ENCODE measurements around the gene PTK7.
"Not testable (repeated sequence)": the region's sequence is repeated elsewhere in the genome, so short reads cannot be mapped to it uniquely, and the experiment has no call there.

Gene PTK7

DNA sequence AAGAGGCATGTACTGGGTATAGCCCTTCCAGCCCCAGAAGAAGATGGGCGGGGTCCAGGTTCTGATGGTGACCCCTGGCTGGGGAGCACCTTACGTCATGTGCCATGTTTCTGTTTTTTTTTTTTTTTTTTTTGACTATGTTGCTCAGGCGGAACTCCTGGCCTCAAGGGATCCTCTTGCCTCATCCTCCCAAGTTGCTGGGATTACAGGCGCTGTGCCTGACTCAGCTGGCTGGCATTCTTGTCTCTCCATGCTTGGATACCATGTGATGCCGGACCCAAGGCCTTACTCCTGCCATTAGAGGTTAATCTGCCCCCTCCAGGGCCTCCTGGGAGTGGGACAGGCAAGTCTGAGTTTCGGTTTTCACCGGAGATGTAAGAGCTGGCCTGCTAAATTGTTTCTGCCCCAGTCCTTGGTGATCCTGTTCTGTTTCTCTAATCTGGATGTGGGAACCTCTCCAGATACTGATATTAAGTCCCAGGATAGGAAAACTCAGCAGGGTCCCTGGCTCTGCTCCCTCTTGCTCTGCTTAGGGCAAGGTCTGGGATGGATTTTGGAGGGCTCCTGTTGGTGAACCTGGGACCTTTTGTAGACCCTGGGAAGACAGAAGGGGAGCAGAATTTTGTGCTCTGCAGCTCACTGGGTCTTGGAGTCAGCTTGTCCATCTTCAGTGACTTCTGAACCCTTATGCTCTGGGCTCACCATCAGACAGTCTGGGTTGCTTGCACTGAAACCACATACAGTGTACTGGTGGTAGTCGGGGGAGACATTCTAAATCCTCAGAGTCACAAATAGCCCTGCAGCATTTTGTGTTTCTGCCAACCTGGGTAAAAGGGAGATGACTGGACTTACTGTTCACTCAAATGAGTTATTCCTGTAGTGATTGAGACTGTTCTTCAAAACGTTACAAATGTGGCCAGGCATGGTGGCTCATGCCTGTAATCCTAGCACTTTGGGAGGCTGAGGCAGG, 45.1 kb downstream of the PTK7 start:
- DNase-seq, result no peak

DNA sequence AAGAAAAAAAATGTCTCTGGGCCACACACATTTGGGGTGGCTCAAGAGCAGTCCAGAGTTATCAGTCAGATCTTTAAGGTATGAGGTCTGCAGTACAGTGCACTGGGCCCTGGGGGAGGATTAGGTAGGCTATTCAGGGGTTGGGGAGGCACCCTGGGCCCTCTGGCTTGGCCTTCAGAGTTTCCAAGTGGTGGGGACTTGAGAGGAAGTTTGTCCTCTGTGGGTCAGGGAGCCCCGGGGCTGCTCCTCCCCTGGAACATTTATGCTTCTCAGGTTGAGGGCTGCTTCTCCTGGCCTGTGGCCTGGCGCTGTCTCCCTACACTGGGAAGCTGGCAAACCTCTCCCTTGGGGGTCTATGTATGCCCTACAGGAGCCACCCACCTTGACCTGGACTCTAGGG, 46.0 kb downstream of the PTK7 start:
- DNase-seq, result no peak

DNA sequence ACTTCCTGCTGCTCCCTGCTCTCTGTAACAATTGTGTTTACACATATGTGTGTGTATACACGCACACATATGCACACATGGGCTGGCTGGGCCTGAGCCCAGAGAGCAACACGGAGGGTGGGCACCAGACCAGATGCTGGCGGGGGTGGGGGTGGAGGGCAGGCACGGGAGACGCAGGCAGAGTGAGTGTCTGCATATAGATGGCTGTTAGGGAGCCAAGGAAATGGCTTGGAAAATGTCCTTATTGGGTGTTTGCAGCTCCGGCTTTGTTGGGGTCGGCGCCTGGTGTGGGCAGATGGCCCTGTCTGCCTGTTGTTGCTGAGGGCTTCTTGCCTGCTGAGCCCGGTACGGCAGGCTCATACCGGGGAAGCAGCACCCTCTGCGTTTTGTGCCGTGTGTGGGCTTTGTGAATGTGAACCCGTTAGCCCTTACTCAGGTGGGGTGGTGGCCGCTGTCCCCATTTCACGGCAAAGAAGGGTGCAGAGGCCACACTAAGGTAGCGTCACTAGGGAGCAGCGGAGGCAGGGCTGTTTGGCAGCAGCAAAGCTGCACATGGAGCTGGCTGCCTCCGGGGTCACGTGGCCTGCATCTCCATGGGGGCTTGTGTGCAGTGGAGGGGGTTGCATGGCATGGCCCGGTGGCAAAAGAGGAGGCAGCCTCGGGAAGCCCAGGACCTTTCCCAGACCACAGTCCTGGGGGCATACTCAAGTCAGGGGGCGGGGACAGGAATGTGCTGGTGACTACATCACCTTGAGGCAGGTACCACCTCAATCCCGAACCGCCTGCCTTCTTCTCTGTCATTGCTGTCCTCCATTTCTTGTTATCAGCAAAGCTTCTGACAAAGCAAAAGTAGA, 47.6 kb downstream of the PTK7 start:
- DNase-seq, result no peak

DNA sequence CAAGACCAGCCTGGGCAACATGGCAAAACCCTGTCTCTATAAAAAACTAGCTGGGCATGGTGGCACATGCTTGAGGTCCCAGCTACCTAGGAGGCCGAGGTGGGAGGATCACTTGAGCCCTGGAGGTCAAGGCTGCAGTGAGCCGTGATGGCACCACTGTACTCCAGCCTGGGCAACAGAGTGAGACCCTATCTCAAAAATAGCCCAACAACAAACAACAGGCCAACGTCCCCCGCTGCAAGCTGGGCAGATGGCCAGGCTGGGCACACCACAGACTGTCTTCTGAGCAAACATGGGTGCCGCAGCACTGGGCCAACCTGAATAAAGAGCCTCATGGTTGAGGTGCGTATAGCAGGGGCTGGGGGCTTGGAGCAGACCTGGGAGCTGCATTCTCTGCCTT, 48.4 kb downstream of the PTK7 start:
- no peak for DNase-seq

DNA sequence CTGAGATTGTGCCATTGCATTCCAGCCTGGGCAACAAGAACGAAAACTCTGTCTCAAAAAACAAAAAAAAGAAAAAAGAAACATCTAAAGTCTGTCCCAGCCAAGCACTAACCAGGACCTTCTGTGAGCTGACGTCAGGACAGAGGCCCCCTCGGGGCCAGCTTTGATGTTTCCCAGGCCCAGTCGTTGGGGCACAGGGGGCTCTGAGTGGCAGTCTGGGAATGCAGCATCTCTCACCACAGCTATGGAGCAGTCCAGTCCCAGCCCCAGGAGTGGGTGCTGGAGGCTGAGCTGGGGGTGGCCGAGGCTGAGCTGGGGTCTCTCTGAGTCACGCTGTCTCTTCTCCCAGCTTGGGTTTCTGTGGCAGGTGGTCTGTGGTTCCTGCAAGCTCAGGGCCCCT, 49.0 kb downstream of the PTK7 start:
- DNase-seq, result no peak

DNA sequence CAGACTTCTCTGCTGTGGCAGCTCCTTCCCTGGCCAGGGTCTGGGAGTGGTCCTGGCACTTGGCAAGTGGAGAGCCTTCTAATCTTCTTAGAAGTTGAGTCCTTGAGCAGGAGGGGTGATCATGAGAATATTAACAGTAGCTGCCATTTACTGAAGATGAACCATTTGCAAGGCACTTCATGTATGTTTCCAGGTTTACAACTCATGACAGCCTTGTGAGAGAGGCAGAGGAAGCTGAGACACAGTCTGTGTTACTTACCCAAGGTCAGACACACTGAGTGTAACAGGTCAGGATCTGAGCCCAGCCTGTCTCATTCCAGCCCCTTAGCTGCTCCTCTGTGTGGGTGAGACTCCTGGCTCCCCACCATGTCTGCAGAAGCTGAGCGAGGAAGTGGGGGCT, 49.4 kb downstream of the PTK7 start:
- no peak for DNase-seq

DNA sequence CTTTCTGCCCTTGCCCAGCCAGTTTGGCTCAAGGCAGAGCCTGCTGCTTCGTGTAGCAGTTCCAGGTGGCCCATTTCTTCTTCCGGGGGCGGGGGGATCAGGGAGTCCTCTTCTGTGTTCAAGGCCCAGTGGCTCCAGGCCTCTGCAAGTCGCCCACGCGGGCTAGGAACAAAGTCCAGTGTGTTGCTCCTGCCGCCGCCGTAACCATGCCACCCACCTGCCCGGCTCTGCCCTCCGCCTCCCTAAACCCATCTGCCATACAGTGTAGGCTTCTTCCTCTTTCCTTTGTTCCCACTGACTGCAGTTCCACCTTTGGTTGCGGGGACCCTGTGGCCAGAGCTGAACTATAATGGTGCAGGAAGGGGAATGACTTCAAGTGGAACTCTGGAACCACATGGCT, 51.1 kb downstream of the PTK7 start:
- no peak for DNase-seq

DNA sequence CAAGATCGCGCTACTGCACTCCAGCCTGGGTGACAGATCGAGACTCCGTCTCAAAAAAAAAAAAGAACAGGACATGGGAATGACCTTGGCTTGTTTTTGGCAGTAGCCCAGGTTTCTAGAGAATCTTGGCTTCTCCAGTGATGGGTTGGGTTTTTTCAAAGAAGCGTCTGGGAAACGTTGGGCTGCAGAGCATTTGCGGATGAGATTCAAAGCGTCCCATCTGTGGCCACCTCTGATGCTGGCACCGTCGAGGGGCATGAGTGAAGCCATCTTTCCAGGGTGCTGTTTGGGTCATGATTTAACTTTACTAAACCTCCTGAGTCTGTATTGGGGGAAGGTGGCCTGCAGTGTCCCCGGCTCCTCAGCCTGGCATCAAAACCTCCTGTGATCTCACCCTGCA, 51.8 kb downstream of the PTK7 start:
- DNase-seq, result no peak

DNA sequence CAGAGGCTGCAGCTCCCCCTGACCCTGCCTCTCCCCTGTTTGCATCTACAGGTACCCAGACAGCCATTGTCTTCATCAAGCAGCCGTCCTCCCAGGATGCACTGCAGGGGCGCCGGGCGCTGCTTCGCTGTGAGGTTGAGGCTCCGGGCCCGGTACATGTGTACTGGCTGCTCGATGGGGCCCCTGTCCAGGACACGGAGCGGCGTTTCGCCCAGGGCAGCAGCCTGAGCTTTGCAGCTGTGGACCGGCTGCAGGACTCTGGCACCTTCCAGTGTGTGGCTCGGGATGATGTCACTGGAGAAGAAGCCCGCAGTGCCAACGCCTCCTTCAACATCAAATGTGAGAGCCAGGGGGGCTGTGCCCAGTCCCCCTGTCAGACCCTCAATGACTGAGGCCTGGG, 52.8 kb downstream of the PTK7 start:
- DNase-seq, result no peak

DNA sequence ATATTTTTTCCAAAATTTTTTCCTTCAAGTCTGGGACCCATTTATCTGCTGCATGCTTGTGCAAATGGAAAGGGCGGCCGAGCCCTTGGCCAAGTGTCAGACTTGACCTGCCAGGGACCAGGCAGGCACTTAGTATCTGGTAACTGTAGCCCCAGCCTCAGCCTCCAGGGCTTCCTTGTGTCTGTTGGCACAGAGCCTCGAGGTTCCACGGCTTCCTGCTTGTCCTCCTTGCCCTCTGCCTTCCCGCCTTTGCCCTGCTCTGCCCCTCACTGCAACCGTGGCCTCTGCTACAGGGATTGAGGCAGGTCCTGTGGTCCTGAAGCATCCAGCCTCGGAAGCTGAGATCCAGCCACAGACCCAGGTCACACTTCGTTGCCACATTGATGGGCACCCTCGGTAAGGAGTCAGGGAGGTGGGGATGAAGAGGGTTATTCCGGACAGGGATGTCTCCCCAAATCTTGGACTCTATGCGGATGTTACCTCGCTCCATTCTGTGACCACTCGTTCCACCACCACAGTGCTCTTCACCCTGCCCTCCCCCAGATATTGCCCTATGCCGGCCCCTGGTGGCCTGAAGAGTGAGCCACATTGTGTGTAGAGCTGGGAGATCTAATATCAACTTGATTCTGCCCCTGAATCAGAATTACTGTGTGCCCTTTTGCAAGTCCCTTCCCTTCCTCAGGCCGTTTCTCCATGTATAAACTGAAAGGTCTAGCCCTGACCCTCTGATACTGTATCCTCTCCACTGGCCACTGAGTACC, 53.5 kb downstream of the PTK7 start:
- DNase-seq, result no peak

DNA sequence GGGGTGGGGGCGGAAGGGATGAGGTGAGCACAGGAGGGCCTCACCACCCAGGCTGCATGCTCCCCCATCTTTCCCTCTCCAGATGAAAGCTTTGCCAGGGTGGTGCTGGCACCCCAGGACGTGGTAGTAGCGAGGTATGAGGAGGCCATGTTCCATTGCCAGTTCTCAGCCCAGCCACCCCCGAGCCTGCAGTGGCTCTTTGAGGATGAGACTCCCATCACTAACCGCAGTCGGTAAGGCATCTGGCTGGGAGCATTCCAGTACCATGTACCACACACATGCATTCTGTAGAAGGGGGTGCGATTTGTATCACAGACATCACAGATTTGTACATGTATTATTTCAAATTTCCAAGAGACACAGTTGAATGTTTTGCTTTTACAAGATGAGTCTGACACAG, 54.3 kb downstream of the PTK7 start:
- no peak for DNase-seq

DNA sequence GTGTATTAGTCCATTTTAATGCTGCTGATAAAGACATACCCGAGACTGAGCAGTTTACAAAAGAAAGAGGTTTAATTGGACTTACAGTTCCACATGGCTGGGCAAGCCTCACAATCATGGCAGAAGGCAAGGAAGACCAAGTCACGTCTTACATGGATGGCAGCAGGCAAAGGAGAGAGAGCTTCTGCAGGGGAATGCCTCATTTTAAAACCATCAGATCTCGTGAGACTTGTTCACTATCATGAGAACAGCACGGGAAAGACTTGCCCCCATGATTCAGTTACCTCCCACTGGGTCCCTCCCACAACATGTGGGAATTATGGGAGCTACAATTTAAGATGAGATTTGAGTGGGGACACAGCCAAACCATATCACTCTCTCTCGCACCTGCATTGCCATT, 55.3 kb downstream of the PTK7 start:
- not testable (repeated sequence) for DNase-seq

DNA sequence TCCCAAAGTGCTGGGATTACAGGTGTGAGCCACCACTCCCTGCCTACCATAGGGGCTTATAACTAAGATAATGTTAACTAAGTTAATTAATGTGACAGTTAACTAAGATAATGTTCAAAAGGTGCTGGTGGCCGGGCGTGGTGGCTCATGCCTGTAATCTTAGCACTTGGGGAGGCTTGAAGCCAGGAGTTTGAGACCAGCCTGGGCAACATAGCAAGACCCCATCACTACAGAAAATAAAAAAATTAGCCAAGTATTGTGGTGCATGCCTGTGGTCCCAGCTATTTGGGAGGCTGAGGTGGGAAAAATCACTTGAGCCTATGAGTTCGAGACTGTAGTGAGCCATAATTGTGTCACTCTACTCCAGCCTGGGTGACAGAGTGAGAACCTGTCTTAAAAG, 62.2 kb downstream of the PTK7 start:
- DNase-seq, result no peak

DNA sequence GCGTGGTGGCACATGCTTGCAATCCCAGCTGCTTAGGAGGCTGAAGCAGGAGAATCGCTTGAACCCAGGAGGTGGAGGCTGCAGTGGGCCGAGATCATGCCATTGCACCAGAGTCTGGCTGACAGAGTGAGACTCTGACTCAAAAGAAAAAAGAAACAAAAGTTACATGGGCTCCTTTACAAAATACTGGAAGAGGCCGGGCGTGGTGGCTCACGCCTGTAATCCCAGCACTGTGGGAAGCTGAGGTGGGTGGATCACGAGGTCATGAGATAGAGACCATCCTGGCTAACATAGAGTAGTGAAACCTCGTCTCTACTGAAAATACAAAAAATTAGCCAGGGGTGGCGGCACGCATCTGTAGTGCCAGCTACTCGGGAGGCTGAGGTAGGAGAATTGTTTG, 63.9 kb downstream of the PTK7 start:
- DNase-seq, result not testable (repeated sequence)

DNA sequence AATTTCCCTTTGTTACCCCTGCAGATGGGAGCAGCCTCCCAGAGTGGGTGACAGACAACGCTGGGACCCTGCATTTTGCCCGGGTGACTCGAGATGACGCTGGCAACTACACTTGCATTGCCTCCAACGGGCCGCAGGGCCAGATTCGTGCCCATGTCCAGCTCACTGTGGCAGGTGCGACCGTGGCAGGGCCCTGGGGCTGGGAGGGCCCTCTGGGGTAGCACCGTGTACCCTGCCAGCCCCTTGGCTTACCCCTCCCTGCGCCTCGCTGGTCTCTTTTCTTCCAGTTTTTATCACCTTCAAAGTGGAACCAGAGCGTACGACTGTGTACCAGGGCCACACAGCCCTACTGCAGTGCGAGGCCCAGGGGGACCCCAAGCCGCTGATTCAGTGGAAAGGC, 65.5 kb downstream of the PTK7 start:
- DNase-seq, result no peak

DNA sequence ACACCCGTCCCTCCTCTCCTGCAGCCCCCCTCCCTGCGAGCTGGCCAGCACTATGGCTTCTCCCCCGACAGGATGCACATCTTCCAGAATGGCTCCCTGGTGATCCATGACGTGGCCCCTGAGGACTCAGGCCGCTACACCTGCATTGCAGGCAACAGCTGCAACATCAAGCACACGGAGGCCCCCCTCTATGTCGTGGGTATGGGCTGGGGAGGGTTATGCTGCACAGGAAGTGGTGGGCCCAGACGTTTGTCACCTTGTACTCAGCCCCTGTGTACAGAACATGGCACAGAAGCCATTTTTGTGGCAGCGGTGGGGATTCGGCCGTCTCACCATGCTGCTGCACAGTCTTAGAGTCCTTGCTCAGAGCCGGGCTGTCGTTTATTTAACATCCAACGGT, 66.0 kb downstream of the PTK7 start:
- no peak for DNase-seq

DNA sequence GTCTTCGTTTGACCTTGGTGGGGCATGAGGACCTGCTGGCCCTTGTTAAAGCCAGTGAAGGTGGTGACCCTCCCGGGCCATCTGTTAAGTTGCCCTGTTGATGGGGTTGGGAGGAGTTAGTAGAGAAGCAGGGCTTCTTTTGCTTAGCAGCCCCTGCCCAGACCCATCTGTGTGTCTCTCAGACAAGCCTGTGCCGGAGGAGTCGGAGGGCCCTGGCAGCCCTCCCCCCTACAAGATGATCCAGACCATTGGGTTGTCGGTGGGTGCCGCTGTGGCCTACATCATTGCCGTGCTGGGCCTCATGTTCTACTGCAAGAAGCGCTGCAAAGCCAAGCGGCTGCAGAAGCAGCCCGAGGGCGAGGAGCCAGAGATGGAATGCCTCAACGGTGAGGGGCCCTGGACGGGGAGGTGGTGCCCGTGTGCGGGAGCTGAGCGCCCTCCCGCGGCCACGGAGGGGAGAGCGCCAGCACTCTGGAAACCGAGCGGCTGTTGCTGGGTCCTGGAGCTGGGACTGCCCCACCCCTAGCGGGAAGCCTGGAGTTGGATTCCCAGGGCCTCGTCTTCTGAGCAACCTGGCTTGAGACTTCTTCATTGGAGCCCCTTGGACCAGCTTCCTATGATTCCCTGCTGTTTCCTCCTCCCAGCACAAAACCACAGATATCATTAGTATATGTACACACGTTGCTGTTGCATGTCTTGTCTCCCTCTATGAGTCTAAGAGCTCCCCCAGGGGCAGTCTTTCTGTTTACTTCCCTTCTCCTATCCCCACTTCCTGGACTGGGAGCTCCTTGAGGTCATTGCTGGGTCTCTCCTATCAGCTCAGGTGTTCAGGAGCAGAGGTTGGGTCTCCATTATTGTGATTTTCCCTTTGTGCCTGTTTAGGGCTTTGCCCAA, 67.4 kb downstream of the PTK7 start:
- DNase-seq, result no peak

DNA sequence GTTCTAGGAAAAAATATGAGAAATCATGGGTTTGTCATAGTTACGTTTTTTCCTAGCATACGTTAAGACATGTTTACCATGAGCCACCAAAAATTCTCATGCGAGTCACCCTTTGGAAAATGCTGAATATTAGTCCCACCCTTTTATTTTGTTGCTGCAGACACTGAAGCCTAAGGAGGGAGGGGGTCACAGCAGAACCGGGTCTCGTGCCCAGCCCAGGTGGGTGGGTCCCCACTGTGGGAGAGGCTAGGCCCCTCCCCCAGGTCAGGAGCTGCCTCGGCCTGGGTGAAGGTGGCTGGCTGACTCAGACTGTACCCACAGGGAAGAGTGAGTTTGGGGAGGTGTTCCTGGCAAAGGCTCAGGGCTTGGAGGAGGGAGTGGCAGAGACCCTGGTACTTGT, 68.8 kb downstream of the PTK7 start:
- no peak for DNase-seq

DNA sequence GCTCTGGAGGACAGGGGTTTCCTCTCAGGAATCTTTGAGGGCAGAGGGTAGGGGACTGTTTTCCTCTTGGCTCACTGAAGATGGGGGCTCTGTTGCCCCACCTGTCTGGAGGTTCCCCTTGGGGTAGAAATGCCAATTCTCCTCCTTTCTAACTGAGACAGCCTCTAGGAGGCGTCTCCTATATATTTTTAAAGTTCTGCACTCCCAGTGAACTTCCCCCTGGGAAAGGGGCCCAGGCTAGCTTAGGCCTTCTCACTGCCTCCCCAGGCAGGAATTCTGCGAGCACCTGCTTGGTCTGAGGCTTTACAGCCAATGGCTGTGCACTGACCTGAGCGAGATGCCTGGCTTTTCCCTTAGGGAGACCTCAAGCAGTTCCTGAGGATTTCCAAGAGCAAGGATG, 70.1 kb downstream of the PTK7 start:
- no peak for DNase-seq

DNA sequence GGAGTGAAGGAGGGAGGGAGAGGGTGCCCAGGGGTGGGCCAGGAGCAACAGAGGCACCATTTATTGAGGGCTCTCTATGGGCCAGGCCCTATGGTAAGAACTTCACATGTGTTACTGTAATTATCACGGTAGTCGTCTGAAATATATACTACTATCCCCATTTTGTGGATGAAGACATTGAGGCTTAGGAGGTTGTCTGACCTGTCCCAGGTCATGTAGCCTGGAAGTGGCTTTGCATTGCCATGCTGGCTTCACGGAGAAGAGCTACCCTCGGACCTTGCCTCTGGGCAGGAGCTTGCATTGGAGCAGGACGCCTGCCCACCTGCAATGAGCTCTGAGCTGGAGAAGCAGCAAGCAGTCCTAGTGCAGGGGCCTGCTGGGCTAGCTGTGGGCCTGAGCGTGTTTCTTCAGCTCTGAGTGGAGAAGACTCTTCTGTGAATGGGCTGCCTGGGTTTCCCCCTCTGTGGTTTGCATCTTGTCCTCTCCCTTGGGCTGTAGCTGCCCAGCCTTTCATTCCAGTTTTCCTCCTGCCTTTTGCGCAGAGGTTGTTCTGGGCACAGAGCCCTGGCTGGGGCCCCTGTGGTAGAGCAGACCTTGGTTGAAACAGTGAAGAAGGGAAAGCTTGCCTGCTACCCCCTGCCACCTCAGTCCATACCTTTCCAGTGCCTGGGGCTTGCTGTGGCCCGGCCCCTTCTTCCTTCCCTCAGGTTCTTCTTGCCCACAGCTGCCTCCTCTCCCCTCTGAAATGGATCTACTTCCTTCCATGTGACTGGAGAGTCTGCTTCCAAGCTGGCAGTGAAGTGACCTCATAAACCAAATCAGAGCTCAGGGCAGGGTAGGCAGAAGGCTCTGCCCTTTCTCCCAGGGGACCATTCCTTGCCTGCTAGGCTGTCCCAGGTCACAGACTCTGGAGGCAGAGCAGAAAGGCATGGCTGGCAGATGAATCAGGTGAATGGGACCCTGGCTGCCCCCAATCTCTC, 70.9 kb downstream of the PTK7 start:
- no peak for DNase-seq

All from GF-D8 (cell line).